ENCODE results near the gene ERO1A. TPM values are rescaled to one million over a fixed set of nuclear protein-coding genes. Genes with fewer than 3 reads are reported as not detected.

Gene ERO1A
- total RNA-seq, 4 donors from 2014 or later = 35.5 to 42.7 (median 37.9) TPM

DNA sequence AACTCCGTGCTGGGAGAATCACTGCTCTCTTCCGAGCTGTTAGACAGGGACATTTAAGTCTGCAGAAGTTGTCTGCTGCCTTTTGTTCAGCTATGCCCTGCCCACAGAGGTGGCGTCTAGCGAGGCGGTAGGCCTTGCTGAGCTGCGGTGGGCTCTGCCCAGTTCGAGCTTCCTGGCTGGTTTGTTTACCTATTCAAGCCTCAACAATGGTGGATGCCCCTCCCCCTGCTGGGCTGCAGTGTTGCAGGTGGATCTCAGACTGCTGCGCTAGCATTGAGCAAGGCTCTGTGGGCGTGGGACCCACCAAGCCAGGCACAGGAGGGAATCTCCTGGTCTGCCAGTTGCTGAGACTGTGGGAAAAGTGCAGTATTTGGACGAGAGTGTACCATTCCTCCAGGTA is 99.0 kb downstream of the ERO1A start:
- Histone ChIP-seq H3K4me3 (no peak overlapping the region), H3K9me3 (peaks cover 0 to 3% (median 0%) of the 10 kb centered on the region in 4 donors), H3K36me3 (no peaks in the 10 kb centered on the region), H3K27ac (replicated peaks in 1 of 4) (no peak overlapping the region), H3K4me1 (no peaks in the 10 kb centered on the region), H3K27me3 (no peaks in the 10 kb centered on the region)
- intact Hi-C loops (cut with DNase I) = no loop called here
- DNase-seq (ENCODE audit: extremely low spot score) = no peak
- 88% methylated on average over 6 of the region's 10 CpGs for WGBS
- TF ChIP-seq, protein P1, sequence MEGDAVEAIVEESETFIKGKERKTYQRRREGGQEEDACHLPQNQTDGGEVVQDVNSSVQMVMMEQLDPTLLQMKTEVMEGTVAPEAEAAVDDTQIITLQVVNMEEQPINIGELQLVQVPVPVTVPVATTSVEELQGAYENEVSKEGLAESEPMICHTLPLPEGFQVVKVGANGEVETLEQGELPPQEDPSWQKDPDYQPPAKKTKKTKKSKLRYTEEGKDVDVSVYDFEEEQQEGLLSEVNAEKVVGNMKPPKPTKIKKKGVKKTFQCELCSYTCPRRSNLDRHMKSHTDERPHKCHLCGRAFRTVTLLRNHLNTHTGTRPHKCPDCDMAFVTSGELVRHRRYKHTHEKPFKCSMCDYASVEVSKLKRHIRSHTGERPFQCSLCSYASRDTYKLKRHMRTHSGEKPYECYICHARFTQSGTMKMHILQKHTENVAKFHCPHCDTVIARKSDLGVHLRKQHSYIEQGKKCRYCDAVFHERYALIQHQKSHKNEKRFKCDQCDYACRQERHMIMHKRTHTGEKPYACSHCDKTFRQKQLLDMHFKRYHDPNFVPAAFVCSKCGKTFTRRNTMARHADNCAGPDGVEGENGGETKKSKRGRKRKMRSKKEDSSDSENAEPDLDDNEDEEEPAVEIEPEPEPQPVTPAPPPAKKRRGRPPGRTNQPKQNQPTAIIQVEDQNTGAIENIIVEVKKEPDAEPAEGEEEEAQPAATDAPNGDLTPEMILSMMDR (IDR thresholded peaks at IDR 0.05) = no peak
- no peak for TF ChIP-seq EP300 (IDR thresholded peaks at IDR 0.05)
- TF ChIP-seq POLR2A (IDR thresholded peaks at IDR 0.05; ENCODE audit: low read depth) = no peak
- TF ChIP-seq POLR2AphosphoS5 (IDR thresholded peaks at IDR 0.05) = no peak

DNA sequence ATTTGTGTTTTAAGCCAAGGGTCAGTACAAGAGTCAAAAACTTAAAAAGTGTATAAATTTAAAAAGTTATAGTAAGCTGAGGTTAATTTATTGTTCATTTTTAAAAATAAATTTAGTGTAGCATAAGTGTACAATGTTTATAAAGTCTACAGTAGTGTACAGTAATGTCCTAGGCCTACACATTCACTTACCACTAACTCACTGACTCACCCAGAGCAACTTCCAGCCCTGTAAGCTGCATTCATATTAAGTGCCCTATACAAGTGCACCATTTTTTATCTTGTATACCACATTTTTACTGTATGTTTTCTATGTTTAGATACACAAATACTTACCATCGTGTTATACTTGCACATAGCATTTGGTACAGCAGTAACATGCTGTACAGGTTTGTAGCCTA is 105.0 kb downstream of the ERO1A start:
- 92% methylated on average over 1 of the region's 1 CpG for WGBS
- no peaks in the 10 kb centered on the region for H3K36me3 ChIP-seq

More for the DNA sequence above, 105.0 kb downstream of the ERO1A start:
- intact Hi-C loops (cut with DNase I) = no loop called here
- Histone ChIP-seq H3K9me3 (no peaks in the 10 kb centered on the region), H3K27me3 (no peaks in the 10 kb centered on the region), H3K4me1 (no peaks in the 10 kb centered on the region), H3K4me3 (no peak overlapping the region), H3K27ac (replicated peaks in 1 of 4) (no peak overlapping the region)
- DNase-seq (ENCODE audit: extremely low spot score) = no peak
- TF ChIP-seq POLR2A (IDR thresholded peaks at IDR 0.05; ENCODE audit: low read depth) (no peak), POLR2AphosphoS5 (IDR thresholded peaks at IDR 0.05) (no peak), EP300 (IDR thresholded peaks at IDR 0.05) (no peak)
- TF ChIP-seq, protein P1 (IDR thresholded peaks at IDR 0.05) = no peak

Other genes starting within 250 kb of the ERO1A start
- 10 to 100 TPM in 3 of 4 donors, 1 to 10 TPM in 1; 6.5 to 12.5 (median 11.8) TPM for gene TXNDC16, start 143.1 kb downstream of the ERO1A start, total RNA-seq
- 1 to 10 TPM in 1 of 4 donors, under 1 TPM in 3; 0.39 to 1.2 (median 0.45) TPM for gene GPR137C, start 142.7 kb downstream of the ERO1A start, total RNA-seq
- 10 to 100 TPM; 53.5 to 80.8 (median 63.7) TPM for gene PSMC6, start 11.6 kb upstream of the ERO1A start, total RNA-seq
- 10 to 100 TPM; 16.6 to 25.2 (median 20.7) TPM for gene STYX, start 34.6 kb upstream of the ERO1A start, total RNA-seq
- gene GNPNAT1, start 96.0 kb upstream of the ERO1A start, total RNA-seq = 10 to 100 TPM; 12.9 to 32.5 (median 14.8) TPM

Measured in esophagus muscularis mucosa (tissue), 4 donors.